Fibroblast of skin of right biceps (primary cell): Measurements from ENCODE around the gene TNFRSF6B.
A peak's percentile ranks its signal among the peaks of the same experiment; 100 is the strongest.
"Not testable (repeated sequence)": the region's sequence is repeated elsewhere in the genome, so short reads cannot be mapped to it uniquely, and the experiment has no call there.

Experiments used
- DNase-seq: peaks from one replicate; pipeline ENCODE4 v3.0.0-alpha.2; 2013

The TNFRSF6B gene

DNA sequence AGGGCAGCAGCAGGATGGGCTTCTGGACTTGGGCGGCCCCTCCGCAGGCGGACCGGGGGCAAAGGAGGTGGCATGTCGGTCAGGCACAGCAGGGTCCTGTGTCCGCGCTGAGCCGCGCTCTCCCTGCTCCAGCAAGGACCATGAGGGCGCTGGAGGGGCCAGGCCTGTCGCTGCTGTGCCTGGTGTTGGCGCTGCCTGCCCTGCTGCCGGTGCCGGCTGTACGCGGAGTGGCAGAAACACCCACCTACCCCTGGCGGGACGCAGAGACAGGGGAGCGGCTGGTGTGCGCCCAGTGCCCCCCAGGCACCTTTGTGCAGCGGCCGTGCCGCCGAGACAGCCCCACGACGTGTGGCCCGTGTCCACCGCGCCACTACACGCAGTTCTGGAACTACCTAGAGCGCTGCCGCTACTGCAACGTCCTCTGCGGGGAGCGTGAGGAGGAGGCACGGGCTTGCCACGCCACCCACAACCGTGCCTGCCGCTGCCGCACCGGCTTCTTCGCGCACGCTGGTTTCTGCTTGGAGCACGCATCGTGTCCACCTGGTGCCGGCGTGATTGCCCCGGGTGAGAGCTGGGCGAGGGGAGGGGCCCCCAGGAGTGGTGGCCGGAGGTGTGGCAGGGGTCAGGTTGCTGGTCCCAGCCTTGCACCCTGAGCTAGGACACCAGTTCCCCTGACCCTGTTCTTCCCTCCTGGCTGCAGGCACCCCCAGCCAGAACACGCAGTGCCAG, at the start of gene TNFRSF6B:
TNFRSF6B (plus strand) TSS at position 25 of the 729 bp plus-strand sequence; CDS start at position 141, 116 bp downstream.
- no peak for DNase-seq

- no peak for DNase-seq
Measured at GRCh38 chr20:63648190-63648589, 48.3 kb upstream of the TNFRSF6B start.

DNA sequence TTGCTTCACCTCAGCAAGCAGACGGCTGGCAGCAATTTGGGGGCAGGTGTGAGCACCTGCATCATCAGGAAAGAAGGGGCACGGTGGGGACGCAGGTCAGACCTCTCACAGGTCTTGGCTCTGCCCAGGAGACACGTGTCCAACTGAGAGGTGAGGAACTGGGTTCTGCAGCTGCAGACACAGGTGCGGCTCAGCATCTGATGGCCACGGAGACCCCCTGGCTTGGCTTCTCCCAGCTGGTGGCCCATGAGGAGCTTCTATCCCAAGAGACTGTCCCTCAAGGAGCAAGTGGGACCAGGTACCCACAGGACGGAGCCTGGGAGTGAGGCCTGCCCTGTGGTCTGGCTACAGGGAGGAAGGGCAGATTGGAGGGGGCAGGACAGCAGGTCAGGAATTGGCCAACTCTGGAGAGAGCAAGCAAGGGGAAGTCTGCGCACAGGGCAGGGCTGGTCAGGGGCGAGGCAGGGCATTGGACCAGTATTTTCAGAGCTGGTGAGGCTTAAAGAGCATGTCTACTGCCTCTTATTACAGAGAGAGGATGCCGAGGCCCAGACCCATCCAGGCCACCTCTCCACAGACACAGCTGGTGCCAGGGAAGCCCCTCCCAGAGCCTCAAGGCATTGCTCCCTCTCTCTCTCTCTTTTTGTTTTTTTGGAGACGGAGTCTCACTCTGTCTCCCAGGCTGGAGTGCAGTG, 47.4 kb upstream of the TNFRSF6B start:
- DNase-seq: no peak

DNA sequence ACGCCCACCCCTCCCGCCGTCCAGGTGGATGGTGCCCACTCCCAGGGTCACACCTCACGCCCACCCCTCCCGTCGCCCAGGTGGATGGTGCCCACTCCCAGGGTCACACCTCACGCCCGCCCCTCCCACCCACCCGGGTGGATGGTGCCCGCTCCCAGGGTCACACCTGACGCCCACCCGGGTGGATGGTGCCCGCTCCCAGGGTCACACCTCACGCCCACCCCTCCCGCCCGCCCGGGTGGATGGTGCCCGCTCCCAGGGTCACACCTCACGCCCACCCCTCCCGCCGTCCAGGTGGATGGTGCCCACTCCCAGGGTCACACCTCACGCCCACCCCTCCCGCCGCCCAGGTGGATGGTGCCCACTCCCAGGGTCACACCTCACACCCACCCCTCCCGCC, 46.0 kb upstream of the TNFRSF6B start:
- not testable (repeated sequence) for DNase-seq

DNA sequence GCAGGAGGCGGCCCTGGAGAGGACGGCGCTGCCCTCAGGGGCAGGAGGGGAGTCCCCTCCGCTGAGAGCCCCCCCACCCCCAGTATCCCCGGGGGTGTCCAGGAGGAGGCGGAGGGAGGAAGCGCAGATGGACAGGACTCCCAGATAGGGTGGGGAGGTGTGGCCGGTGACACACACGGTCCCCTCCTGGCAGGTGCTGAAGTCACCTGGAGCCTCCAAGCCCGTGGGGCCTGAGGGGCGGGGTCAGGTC, 44.6 kb upstream of the TNFRSF6B start:
- no peak for DNase-seq

GRCh38 chr20:63652192-63652980, 44.1 kb upstream of the TNFRSF6B start:
- DNase-seq: peak; percentile 37

- DNase-seq: peak; percentile 92
Measured at GRCh38 chr20:63653041-63653973, 43.1 kb upstream of the TNFRSF6B start, which contains the start of gene STMN3. Gene STMN3 (minus strand): TSS chr20:63653424. CDS start chr20:63653345, 79 bp downstream.

DNA sequence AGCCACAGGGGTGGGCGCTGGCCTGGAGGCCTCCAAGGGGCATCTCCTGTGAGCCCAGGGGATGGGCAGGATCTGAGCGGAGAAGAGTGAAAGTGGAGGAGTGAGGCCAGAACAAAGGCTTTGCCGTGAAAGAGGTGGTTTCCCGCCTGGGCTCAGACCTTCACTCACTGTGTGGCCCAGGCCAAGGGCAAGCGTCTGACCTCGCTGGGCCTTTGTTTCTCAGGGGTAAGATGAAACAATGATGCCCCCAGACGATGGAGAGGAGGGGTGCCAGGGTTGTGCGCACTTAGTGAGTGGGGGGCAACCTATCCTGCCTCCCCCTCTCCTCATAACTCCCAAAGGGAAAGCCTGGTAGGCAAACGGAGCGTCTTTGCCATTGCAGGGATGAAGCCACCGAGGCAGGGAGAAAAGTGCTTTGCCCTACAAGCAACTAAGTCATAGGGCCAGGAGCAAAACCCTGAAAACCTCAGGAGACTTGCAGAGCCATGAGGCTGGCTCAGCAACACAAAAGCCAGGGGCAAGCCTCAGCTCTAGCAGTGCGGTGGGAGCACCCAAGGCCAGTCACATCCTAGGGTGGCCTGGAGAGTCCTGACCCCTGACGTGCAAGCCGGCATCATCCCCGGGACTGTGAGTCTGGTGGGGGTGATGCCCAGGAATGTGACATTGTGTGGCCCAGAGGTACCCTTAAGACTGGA, 42.3 kb upstream of the TNFRSF6B start:
- no peak for DNase-seq

- no peak for DNase-seq
Measured at GRCh38 chr20:63655249-63655648, 41.2 kb upstream of the TNFRSF6B start.

GRCh38 chr20:63656451-63656850, 40.0 kb upstream of the TNFRSF6B start:
- no peak for DNase-seq

DNA sequence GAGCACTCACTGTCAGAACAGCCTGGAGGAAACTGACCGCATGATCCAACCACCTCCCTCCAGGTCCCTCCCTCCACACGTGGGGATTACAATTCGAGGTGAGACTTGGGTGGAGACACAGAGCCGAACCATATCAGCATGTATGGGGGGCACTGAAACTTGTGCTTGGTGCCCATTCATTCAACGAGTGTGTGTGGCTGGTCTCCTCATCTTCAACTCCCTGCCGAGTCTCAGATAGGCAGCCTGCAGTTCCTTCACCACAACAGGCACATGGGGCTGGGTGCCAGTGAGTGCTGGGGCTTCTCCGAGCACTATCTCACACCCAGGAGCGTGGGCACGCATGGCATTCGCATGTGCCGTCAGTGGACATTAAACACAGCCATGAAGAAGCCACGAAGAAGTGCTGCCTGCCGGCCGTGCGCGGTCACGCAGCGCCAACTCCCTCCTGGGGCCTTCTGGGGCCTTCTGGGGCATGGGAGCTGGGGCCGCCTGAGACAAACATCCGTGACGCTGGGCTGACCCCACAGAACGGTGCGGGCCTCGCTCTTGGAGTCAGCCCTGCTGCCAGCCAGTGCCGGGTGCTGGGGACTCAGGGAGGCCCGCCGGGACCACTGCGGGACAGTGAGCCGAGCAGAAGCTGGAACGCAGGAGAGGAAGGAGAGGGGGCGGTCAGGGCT, 39.1 kb upstream of the TNFRSF6B start:
- peak; percentile 10 for DNase-seq

- DNase-seq: peak; percentile 90
Measured at GRCh38 chr20:63657937-63658748, 38.3 kb upstream of the TNFRSF6B start, which contains the start of gene RTEL1. Gene RTEL1 (plus strand): TSS chr20:63658312. CDS start chr20:63659403, 1,091 bp downstream.

- DNase-seq: peak; percentile 37
Measured at GRCh38 chr20:63658749-63659187, 37.7 kb upstream of the TNFRSF6B start.

GRCh38 chr20:63659370-63659769, 37.1 kb upstream of the TNFRSF6B start:
- DNase-seq: no peak

DNA sequence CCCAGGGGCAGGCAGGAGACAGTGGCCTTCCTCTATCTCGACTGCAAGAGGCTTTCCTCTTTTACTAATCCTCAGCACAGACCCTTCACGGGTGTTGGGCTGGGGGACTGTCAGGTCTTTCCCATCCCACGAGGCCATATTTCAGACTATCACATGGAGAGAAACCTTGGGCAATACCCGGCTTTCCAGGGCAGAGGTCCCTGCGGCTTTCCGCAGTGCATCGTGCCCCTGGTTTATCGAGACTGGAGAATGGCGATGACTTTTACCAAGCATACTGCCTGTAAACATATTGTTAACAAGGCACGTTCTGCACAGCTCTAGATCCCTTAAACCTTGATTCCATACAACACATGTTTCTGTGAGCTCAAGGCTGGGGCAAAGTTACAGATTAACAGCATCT, 36.3 kb upstream of the TNFRSF6B start:
- DNase-seq: not testable (repeated sequence)

- DNase-seq: no peak
Measured at GRCh38 chr20:63660622-63661021, 35.8 kb upstream of the TNFRSF6B start.

- DNase-seq: no peak
Measured at GRCh38 chr20:63661108-63661507, 35.3 kb upstream of the TNFRSF6B start.

- DNase-seq: no peak
Measured at GRCh38 chr20:63661959-63662812, 34.3 kb upstream of the TNFRSF6B start.

DNA sequence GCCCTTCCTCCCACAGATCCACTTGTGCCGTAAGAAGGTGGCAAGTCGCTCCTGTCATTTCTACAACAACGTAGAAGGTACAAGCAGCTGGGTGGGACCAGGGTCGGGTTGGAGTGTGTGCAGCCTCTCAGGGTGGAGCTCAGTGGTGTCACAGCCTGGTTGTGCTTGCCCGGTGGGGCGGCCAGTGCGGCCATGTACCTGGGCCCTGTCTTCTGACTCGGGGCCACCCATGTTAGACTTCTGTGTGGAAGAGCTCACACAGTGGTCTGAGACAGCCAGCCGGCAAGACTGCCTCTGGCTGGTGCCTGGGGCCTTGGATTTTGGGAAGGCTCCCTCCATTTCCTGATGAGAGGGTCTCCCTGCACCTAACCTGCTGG, 33.7 kb upstream of the TNFRSF6B start:
- DNase-seq: no peak
